Keratinocyte (primary cell): ENCODE results near the gene ATP8A2. TPM values are rescaled to one million over a fixed set of nuclear protein-coding genes. Genes with fewer than 3 reads are reported as not detected.

Experiments
- DNase-seq: peaks from one replicate; pipeline ENCODE4 v3.0.0-alpha.2; 2011; ENCODE audit warnings: low read depth, missing footprints, low spot score
- FAIRE-seq: peaks from 2 replicates; lab custom pipeline; 2011; peaks lifted over from hg19 to GRCh38; lab: Jason Lieb, UNC
- H2AFZ ChIP-seq: 2 replicates; pipeline ENCODE4 v1.6.0; 2012; ENCODE audit warnings: low read length, control low read depth, inconsistent platforms; ENCODE audit not compliant: control insufficient read depth
- H3K27ac ChIP-seq: 2 replicates; pipeline ENCODE4 v1.5.1; 2011; ENCODE audit warnings: low read length; ENCODE audit not compliant: control insufficient read depth, insufficient read depth
- H3K27me3 ChIP-seq: 3 replicates; pipeline ENCODE4 v1.6.0; 2011; ENCODE audit warnings: low read length; ENCODE audit not compliant: control insufficient read depth, insufficient read depth; ENCODE audit errors: extremely low read depth
- H3K36me3 ChIP-seq, 2 experiments: 2 replicates in 1 of 2; 3 replicates in 1 of 2; pipeline ENCODE4 v1.5.1; 2011; ENCODE audit warnings: low read length in 2 of 2, mild to moderate bottlenecking in 1 of 2; ENCODE audit not compliant: control insufficient read depth in 2 of 2, insufficient read depth in 2 of 2; ENCODE audit errors: extremely low read depth in 1 of 2
- H3K4me1 ChIP-seq: 3 replicates; pipeline ENCODE4 v1.5.1; 2011; ENCODE audit warnings: low read length; ENCODE audit not compliant: control insufficient read depth, insufficient read depth; ENCODE audit errors: extremely low read depth
- H3K4me2 ChIP-seq: 3 replicates; pipeline ENCODE4 v1.6.0; 2011; ENCODE audit warnings: low read depth, low read length; ENCODE audit not compliant: control insufficient read depth, insufficient read depth; ENCODE audit errors: extremely low read depth
- H3K4me3 ChIP-seq, 3 experiments: fragments of 200-600 bp in 1 of 3; sonication (generic) in 1 of 3; 2 replicates in 2 of 3; 3 replicates in 1 of 3; pipeline ENCODE4 v1.5.1; 2011 to 2016; ENCODE audit warnings: low read length in 3 of 3, mild to moderate bottlenecking in 3 of 3, control low read depth in 2 of 3, inconsistent platforms in 1 of 3, low read depth in 1 of 3, mixed read lengths in 1 of 3, mixed run types in 1 of 3, moderate library complexity in 1 of 3; ENCODE audit not compliant: control insufficient read depth in 2 of 3, insufficient read depth in 2 of 3; ENCODE audit errors: extremely low read depth in 1 of 3
- H3K79me2 ChIP-seq: 2 replicates; pipeline ENCODE4 v1.6.0; 2012; ENCODE audit warnings: low read length; ENCODE audit not compliant: control insufficient read depth, insufficient read depth
- H3K9ac ChIP-seq: 3 replicates; pipeline ENCODE4 v1.6.0; 2011; ENCODE audit warnings: low read length; ENCODE audit not compliant: control insufficient read depth, insufficient read depth; ENCODE audit errors: extremely low read depth
- H3K9me1 ChIP-seq: 3 replicates; pipeline ENCODE4 v1.6.0; 2011; ENCODE audit warnings: low read length; ENCODE audit not compliant: control insufficient read depth, insufficient read depth; ENCODE audit errors: extremely low read depth
- H3K9me3 ChIP-seq: 2 replicates; pipeline ENCODE4 v1.5.1; 2012; ENCODE audit warnings: low read depth, low read length; ENCODE audit not compliant: control insufficient read depth
- H4K20me1 ChIP-seq: 3 replicates; pipeline ENCODE4 v1.6.0; 2011; ENCODE audit warnings: low read length; ENCODE audit not compliant: control insufficient read depth, insufficient read depth; ENCODE audit errors: extremely low read depth
- CTCF ChIP-seq, 3 experiments: IDR thresholded peaks in 1 of 3; conservative IDR thresholded peaks in 1 of 3; optimal IDR thresholded peaks in 1 of 3; 2 replicates in 2 of 3; 3 replicates in 1 of 3; pipeline versions ENCODE3 to v1.5.1; 2011; ENCODE audit warnings: low read length in 3 of 3, mild to moderate bottlenecking in 3 of 3, moderate library complexity in 2 of 3, control low read depth in 1 of 3, inconsistent platforms in 1 of 3; ENCODE audit not compliant: insufficient read depth in 2 of 3; ENCODE audit errors: extremely low read depth in 1 of 3
- EZH2 ChIP-seq: IDR thresholded peaks from one replicate; pipeline ENCODE4 v1.6.1; 2012; ENCODE audit warnings: inconsistent platforms, mild to moderate bottlenecking, low read length, moderate library complexity
- dilution Hi-C: fragments of 300-500 bp; cut with MboI; formaldehyde crosslinking; loops from one replicate; pipeline ENCODE4 v1.7.0; 2020; ENCODE audit warnings: low sequenced_read_pairs; ENCODE audit not compliant: extremely low pct_ligation_motif_present
- polyA plus RNA-seq, 5 experiments: library from polyadenylated mRNA; depleted of rRNA in 3 of 5; stranded (reverse) in 3 of 5; stranded (forward) in 1 of 5; unstranded in 1 of 5; fragments of >200 nt; gene quantifications; 1 replicate in 1 of 5; 2 replicates in 3 of 5; 3 replicates in 1 of 5; pipeline versions ENCODE4 v1.2.1 to v1.2.3, GENCODE V29; 2011 to 2012; ENCODE audit warnings: missing spikeins in 2 of 5, low read depth in 1 of 5, low replicate concordance in 1 of 5

The ATP8A2 gene
- polyA plus RNA-seq, 1 donor (not counting 4 experiments of a cell fraction or from before 2014, with no cell fraction given): 0.16 TPM

- TF ChIP-seq EZH2: no peak
- peak in 2 of 3 experiments; percentile 26 to 54 for TF ChIP-seq CTCF (optimal IDR thresholded peaks at IDR 0.05 in 1 of 3, IDR thresholded peaks at IDR 0.05 in 1 of 3, conservative IDR thresholded peaks at IDR 0.05 in 1 of 3; ENCODE audit: extremely low read depth in 1 of 3, insufficient read depth in 2 of 3, low read length in 3 of 3)
- Histone ChIP-seq H3K27me3 (no peaks in the 10 kb centered on the region), H3K4me3 (no peak overlapping the region), H3K79me2 (no peaks in the 10 kb centered on the region), H3K9me3 (no peaks in the 10 kb centered on the region), H3K36me3 (no peaks in the 10 kb centered on the region), H4K20me1 (no peaks in the 10 kb centered on the region), H3K9ac (no peak overlapping the region), H3K4me1 (no peaks in the 10 kb centered on the region), H2AFZ (no peak overlapping the region), H3K4me2 (no peak overlapping the region), H3K27ac (no peak overlapping the region), H3K9me1 (no peaks in the 10 kb centered on the region)
- dilution Hi-C loops: no loop called here
- no peak for DNase-seq
- FAIRE-seq: no peak
Measured at GRCh38 chr13:25406377-25406776, 34.6 kb downstream of the ATP8A2 start.

- Histone ChIP-seq H3K9me1 (no peaks in the 10 kb centered on the region), H3K9me3 (no peaks in the 10 kb centered on the region), H2AFZ (no peak overlapping the region), H3K36me3 (no peaks in the 10 kb centered on the region), H3K27ac (no peak overlapping the region), H3K79me2 (no peaks in the 10 kb centered on the region), H3K4me3 (no peak overlapping the region), H4K20me1 (no peaks in the 10 kb centered on the region), H3K27me3 (no peaks in the 10 kb centered on the region), H3K4me1 (no peaks in the 10 kb centered on the region), H3K9ac (no peak overlapping the region), H3K4me2 (no peak overlapping the region)
- TF ChIP-seq CTCF (optimal IDR thresholded peaks at IDR 0.05 in 1 of 3, IDR thresholded peaks at IDR 0.05 in 1 of 3, conservative IDR thresholded peaks at IDR 0.05 in 1 of 3; ENCODE audit: extremely low read depth in 1 of 3, insufficient read depth in 2 of 3, low read length in 3 of 3) (no peak), EZH2 (no peak)
- DNase-seq (no peak), FAIRE-seq (no peak)
- dilution Hi-C loops: no loop called here
Measured at GRCh38 chr13:25409938-25410337, 38.2 kb downstream of the ATP8A2 start.
